ENCODE data around the gene JMY.
A peak's percentile ranks its signal among the peaks of the same experiment; 100 is the strongest.

JMY gene

DNA sequence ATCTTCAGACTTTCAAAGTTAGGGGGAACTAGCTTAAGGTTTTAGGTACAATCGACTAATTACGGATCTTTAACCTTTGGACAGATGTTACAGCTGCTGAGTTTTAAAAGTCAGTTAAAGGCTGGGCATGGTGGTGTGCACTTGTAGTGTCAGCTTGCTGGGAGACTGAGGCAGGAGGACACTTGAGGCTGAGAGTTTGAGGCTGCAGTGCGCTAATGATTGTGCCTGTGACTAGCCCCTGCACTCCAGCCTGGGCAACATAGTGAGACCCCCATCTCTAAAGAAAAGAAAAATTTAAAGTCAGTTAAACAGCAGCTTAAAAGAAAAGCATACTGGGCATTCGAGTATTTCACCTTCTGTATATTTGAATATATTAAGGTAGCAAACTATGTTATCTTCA lies 51.4 kb downstream of the JMY start:
- TF ChIP-seq EZH2 (IDR thresholded peaks at IDR 0.05) (no peak), FOXP2 (optimal IDR thresholded peaks at IDR 0.05; ENCODE audit: control extremely low read depth, extremely low read length, insufficient read depth) (no peak), POLR2AphosphoS5 (IDR thresholded peaks at IDR 0.05; ENCODE audit: borderline replicate concordance, low read depth, low read length) (no peak)
- DNase-seq (ENCODE audit: low read depth, low spot score) = no peak

DNA sequence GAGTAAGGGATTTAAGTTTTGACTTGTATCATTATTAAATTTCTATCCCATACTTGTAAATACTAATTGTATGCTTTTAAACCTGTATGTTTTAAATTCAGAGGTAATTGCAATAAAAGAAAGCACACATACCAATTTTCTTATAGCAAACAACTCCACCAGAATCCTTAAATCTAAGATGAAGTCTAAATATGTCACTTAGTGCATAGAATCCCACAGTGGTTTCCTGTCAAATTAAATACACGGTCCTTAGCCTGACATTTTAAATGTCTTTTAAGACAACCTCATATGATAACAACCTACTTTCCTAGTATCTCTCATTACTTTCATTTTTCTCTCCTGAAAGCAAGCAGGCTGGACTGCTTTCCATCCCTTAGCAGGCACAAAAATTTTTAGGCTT lies 52.0 kb downstream of the JMY start:
- no peak for DNase-seq (ENCODE audit: low read depth, low spot score)
- H3K36me3 ChIP-seq (ENCODE audit: insufficient read depth, low read length) = no peaks in the 10 kb centered on the region
- no peaks in the 10 kb centered on the region for H3K9me3 ChIP-seq (ENCODE audit: low read depth, low read length)
- no peak overlapping the region for H3K27ac ChIP-seq
- no peak overlapping the region for H3K9ac ChIP-seq (ENCODE audit: insufficient read length)
- H3K4me3 ChIP-seq = no peak overlapping the region
- TF ChIP-seq POLR2AphosphoS5 (IDR thresholded peaks at IDR 0.05; ENCODE audit: borderline replicate concordance, low read depth, low read length) (no peak), FOXP2 (optimal IDR thresholded peaks at IDR 0.05; ENCODE audit: control extremely low read depth, extremely low read length, insufficient read depth) (no peak), EZH2 (IDR thresholded peaks at IDR 0.05) (no peak)

More for the DNA sequence above, 51.4 kb downstream of the JMY start:
- Histone ChIP-seq H3K27ac (no peak overlapping the region), H3K9me3 (ENCODE audit: low read depth, low read length) (no peaks in the 10 kb centered on the region), H3K36me3 (ENCODE audit: insufficient read depth, low read length) (no peaks in the 10 kb centered on the region), H3K9ac (ENCODE audit: insufficient read length) (no peak overlapping the region), H3K4me3 (no peak overlapping the region)

DNA sequence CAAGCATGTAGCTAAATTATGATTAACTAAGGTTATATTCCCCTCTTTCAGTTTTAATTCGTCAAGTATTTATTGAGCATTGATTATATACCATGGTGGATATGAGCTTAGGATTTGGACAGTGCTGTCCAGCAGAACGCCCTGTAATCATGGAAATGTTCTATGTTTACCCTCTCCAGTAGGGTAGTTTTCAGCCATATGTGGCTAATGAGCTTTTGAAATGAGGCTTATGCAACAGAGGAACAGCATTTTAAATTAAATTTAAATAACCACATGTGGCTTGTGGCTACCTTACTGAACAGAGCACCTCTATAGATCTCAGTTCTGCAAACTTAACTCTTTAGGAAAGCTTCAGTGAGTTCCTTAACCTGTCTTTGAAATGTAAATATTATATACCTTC lies 59.1 kb downstream of the JMY start:
- Histone ChIP-seq H3K9me3 (ENCODE audit: low read depth, low read length) (no peaks in the 10 kb centered on the region), H3K9ac (ENCODE audit: insufficient read length) (no peak overlapping the region), H3K36me3 (ENCODE audit: insufficient read depth, low read length) (peaks cover 5% of the 10 kb centered on the region), H3K4me3 (no peak overlapping the region), H3K27ac (no peak overlapping the region)
- TF ChIP-seq POLR2AphosphoS5 (IDR thresholded peaks at IDR 0.05; ENCODE audit: borderline replicate concordance, low read depth, low read length) (no peak), EZH2 (IDR thresholded peaks at IDR 0.05) (no peak), FOXP2 (optimal IDR thresholded peaks at IDR 0.05; ENCODE audit: control extremely low read depth, extremely low read length, insufficient read depth) (no peak)
- no peak for DNase-seq (ENCODE audit: low read depth, low spot score)

DNA sequence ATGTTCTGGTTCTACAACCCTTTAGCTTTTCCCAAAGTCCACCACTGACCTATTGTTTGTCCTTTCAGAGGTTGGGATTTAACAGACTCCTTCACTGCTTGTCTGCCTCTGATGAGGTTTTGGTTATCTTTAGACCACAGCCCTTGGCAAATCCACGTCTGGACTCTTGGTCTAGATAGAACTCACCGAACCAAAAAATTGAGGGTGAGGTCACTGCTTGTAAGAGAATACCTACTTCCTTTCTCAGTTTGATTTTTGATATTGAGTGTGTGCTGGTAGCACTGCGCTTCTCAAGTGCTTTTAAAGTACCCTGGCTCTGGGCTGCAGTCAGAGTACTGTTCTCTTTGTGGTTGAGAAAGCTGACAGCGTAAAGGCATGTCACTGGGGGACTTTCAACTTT lies 61.7 kb downstream of the JMY start:
- TF ChIP-seq EZH2 (IDR thresholded peaks at IDR 0.05) = no peak
- Histone ChIP-seq H3K4me3 (no peak overlapping the region), H3K9ac (ENCODE audit: insufficient read length) (no peak overlapping the region), H3K36me3 (ENCODE audit: insufficient read depth, low read length) (peaks cover 15% of the 10 kb centered on the region), H3K27ac (no peak overlapping the region), H3K9me3 (ENCODE audit: low read depth, low read length) (no peaks in the 10 kb centered on the region)
- no peak for DNase-seq (ENCODE audit: low read depth, low spot score)

DNA sequence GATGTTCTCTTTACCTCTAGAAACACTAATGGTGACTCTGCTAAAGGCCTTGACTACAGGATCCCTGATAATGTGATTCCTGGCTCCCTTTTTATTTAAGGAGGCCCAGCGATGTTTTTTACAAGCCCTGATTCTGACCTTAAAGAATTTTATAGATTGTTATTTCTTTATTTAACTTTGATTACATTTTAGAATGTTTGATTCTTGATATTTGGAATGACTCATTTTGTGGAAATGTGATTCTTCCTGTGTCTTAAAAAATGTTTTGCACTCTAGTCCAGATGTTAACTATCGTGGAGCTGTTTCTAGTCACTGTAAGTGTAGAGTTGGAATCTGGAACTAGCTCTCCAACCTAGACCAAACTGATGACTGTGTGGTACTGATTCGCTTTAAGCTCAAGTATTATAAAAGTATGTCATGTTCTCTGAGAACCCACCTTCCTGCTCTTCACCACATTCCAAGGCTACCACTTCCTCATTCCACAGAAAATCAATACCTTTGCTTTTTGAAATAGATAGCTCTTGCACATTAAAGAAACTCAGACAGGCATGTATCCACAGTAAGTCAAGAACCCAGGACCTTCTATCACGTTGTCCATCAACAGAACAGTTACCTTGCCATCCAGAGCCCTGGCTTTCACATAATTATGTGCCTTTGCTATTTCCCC lies 65.2 kb downstream of the JMY start:
- Histone ChIP-seq H3K4me3 (no peak overlapping the region), H3K9ac (ENCODE audit: insufficient read length) (no peak overlapping the region), H3K9me3 (ENCODE audit: low read depth, low read length) (no peaks in the 10 kb centered on the region), H3K27ac (no peak overlapping the region), H3K36me3 (ENCODE audit: insufficient read depth, low read length) (peaks cover 15% of the 10 kb centered on the region)
- TF ChIP-seq POLR2AphosphoS5 (IDR thresholded peaks at IDR 0.05; ENCODE audit: borderline replicate concordance, low read depth, low read length) (no peak), FOXP2 (optimal IDR thresholded peaks at IDR 0.05; ENCODE audit: control extremely low read depth, extremely low read length, insufficient read depth) (no peak), EZH2 (IDR thresholded peaks at IDR 0.05) (no peak)
- no peak for DNase-seq (ENCODE audit: low read depth, low spot score)

DNA sequence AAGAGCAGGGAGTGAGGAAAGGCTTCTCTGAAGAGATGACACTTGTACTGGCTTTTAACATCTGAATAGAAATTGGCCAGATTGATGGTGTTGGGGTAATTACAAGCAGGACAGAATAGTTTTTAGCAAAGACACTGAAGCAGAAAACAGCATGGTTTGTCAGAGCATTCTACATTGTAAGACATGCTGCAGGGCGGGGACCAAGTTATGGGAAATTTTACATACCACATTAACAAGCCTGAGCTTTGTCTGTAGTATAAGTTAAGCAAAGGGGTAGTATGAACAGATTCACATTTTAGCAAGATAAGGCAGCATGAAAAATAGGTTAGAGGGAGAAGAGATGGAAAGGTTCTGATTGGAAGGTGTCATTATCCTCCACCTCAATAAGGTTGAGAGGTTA lies 66.5 kb downstream of the JMY start:
- Histone ChIP-seq H3K9ac (ENCODE audit: insufficient read length) (no peak overlapping the region), H3K36me3 (ENCODE audit: insufficient read depth, low read length) (peaks cover 15% of the 10 kb centered on the region), H3K9me3 (ENCODE audit: low read depth, low read length) (no peaks in the 10 kb centered on the region), H3K27ac (no peak overlapping the region), H3K4me3 (no peak overlapping the region)
- DNase-seq (ENCODE audit: low read depth, low spot score) = no peak
- TF ChIP-seq FOXP2 (optimal IDR thresholded peaks at IDR 0.05; ENCODE audit: control extremely low read depth, extremely low read length, insufficient read depth) = no peak
- no peak for TF ChIP-seq POLR2AphosphoS5 (IDR thresholded peaks at IDR 0.05; ENCODE audit: borderline replicate concordance, low read depth, low read length)
- TF ChIP-seq EZH2 (IDR thresholded peaks at IDR 0.05) = no peak

DNA sequence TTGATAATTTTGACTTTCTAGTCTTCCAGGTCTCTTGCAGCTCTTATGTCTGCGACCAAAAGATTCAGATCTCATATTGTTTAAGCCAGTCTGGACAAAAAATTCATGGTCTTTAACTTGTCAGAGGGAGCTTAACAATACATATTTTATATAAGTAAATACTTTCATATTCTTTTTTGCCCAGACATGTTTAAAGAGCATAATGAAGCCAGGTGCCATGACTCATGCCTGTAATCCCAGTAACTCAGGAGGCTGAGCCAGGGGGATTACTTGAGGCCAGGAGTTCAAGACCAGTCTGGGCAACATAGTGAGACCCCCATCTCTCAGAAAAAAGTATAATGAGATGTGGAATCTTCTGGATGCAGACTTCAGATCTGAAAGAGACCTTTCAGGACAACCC lies 69.8 kb downstream of the JMY start:
- no peak for DNase-seq (ENCODE audit: low read depth, low spot score)
- TF ChIP-seq EZH2 (IDR thresholded peaks at IDR 0.05) (no peak), POLR2AphosphoS5 (IDR thresholded peaks at IDR 0.05; ENCODE audit: borderline replicate concordance, low read depth, low read length) (no peak), FOXP2 (optimal IDR thresholded peaks at IDR 0.05; ENCODE audit: control extremely low read depth, extremely low read length, insufficient read depth) (no peak)
- Histone ChIP-seq H3K36me3 (ENCODE audit: insufficient read depth, low read length) (peaks cover 3% of the 10 kb centered on the region), H3K4me3 (no peak overlapping the region), H3K9me3 (ENCODE audit: low read depth, low read length) (no peaks in the 10 kb centered on the region), H3K27ac (no peak overlapping the region), H3K9ac (ENCODE audit: insufficient read length) (no peak overlapping the region)

DNA sequence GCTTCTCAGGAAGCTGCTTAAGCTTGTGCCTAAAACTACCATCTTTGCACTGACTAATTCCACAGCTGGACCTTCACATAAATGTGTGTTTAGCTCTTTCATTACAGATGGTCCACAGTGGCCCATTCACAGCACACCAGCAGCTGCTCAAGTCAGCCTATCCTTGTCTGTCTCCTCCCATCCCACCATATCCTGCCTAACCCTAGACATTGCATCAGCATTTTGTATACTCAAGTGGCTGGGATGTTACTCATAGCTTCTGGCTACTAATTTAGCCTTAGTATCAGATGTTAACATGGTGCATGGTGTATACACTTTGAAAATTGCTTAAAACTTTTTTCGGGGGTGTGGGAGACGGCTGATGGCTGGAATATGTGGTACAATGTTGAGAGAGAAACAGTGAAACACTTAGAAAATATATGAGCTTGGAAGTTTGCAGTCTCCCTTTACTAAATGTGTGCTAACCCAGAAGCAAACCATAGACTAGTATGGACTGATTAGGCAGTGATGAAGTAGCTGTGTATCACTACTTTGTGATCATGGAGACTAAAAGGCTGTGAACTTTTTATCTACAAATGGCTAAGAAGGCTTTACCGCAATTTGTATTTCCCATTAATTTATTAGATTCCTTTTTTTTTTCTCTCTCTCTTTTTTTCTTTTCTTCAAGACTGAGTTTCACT lies 83.1 kb downstream of the JMY start:
- TF ChIP-seq POLR2AphosphoS5 (IDR thresholded peaks at IDR 0.05; ENCODE audit: borderline replicate concordance, low read depth, low read length) (no peak), EZH2 (IDR thresholded peaks at IDR 0.05) (no peak), FOXP2 (optimal IDR thresholded peaks at IDR 0.05; ENCODE audit: control extremely low read depth, extremely low read length, insufficient read depth) (no peak)
- DNase-seq (ENCODE audit: low read depth, low spot score) = peak; percentile 8
- no peak overlapping the region for H3K4me3 ChIP-seq
- H3K9me3 ChIP-seq (ENCODE audit: low read depth, low read length) = no peaks in the 10 kb centered on the region
- H3K36me3 ChIP-seq (ENCODE audit: insufficient read depth, low read length) = peaks cover 30% of the 10 kb centered on the region
- no peak overlapping the region for H3K9ac ChIP-seq (ENCODE audit: insufficient read length)
- H3K27ac ChIP-seq = peak overlapping the region; percentile 46; the same call in 1 of the 2 replicates

DNA sequence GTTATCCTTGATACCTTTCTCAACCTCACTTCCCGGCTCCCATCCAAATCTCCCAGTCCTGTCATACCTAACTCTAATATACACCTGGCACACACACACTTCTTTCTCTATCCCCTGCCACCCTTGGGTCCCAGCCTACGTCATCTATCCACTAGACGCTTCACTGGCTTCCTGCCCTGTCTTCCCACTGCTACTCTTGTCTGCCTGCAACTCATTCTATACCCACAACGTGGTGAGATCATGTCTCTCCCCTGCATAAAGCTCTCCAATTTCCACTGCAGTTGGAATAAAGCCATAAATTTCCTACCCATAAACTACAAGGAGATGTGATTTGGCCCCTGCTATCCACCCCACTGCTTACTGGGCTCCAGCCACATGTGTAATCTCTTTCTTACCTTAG lies 93.5 kb downstream of the JMY start:
- H3K9me3 ChIP-seq (ENCODE audit: low read depth, low read length) = no peaks in the 10 kb centered on the region
- no peak for DNase-seq (ENCODE audit: low read depth, low spot score)
- no peak for TF ChIP-seq EZH2 (IDR thresholded peaks at IDR 0.05)
- TF ChIP-seq FOXP2 (optimal IDR thresholded peaks at IDR 0.05; ENCODE audit: control extremely low read depth, extremely low read length, insufficient read depth) = no peak
- TF ChIP-seq POLR2AphosphoS5 (IDR thresholded peaks at IDR 0.05; ENCODE audit: borderline replicate concordance, low read depth, low read length) = no peak
- H3K9ac ChIP-seq (ENCODE audit: insufficient read length) = no peak overlapping the region
- no peak overlapping the region for H3K4me3 ChIP-seq
- H3K36me3 ChIP-seq (ENCODE audit: insufficient read depth, low read length) = no peaks in the 10 kb centered on the region
- H3K27ac ChIP-seq = no peak overlapping the region
